Peyer's patch (tissue), 4 donors: ENCODE results near the gene OLAH.
"Not testable (repeated sequence)": the region's sequence is repeated elsewhere in the genome, so short reads cannot be mapped to it uniquely, and the experiment has no call there.

ENCODE experiments used
- CTCF ChIP-seq, 6 experiments: fragments of 450-650 bp in 4 of 6; fragments of 200-600 bp in 2 of 6; sonication (generic) in 1 of 6; IDR thresholded peaks; one replicate each; pipeline ENCODE4 v1.5.1; 2017 to 2019; ENCODE audit warnings: antibody characterized with exemption in 6 of 6, mild to moderate bottlenecking in 3 of 6, moderate library complexity in 1 of 6
- POLR2A ChIP-seq, 2 donors: fragments of 450-650 bp; IDR thresholded peaks; one replicate each; pipeline ENCODE4 v1.5.1; 2017; ENCODE audit warnings: antibody characterized with exemption in 2 of 2, mild to moderate bottlenecking in 2 of 2, moderate library complexity in 2 of 2

- TF ChIP-seq CTCF, POLR2A (IDR thresholded peaks at IDR 0.05): not testable (repeated sequence)
Observed at GRCh38 chr10:15023079-15023478, 20.7 kb upstream of the OLAH start.
